Thyroid gland (tissue), 4 donors: ENCODE measurements around the gene ACSF3.

ENCODE experiments used
- POLR2A ChIP-seq, 2 donors: fragments of 450-650 bp; IDR thresholded peaks; one replicate each; pipeline ENCODE4 v1.6.1; 2017; ENCODE audit warnings: antibody characterized with exemption in 2 of 2, mild to moderate bottlenecking in 2 of 2, moderate library complexity in 1 of 2
- TF ChIP-seq, protein P1 (sequence below), 6 experiments: fragments of 200-600 bp in 3 of 6; fragments of 450-650 bp in 3 of 6; sonication (generic) in 3 of 6; IDR thresholded peaks; one replicate each; pipeline ENCODE4 v1.5.1; 2016 to 2019; ENCODE audit warnings: antibody characterized with exemption in 6 of 6, mild to moderate bottlenecking in 2 of 6, inconsistent platforms in 1 of 6, moderate library complexity in 1 of 6

DNA sequence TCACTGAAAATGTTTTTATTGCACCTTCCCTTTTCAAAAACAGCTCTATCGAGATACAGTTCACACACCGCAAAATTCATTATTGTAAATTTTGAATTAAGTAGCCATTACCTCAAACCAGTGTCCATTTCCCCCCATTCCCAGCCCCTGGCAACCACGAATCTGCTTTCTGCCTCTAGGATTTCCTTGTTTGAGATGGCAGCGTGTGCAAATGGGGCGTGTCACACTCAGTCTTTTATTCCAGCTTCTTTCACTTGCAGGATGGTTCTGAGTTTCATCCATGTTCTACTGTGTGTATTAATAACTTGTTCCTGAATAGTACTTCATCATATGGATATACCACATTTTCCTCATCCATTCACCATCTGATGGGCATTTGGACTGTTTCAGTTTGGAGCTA lies 14.8 kb downstream of the ACSF3 start:
- TF ChIP-seq, protein P1, sequence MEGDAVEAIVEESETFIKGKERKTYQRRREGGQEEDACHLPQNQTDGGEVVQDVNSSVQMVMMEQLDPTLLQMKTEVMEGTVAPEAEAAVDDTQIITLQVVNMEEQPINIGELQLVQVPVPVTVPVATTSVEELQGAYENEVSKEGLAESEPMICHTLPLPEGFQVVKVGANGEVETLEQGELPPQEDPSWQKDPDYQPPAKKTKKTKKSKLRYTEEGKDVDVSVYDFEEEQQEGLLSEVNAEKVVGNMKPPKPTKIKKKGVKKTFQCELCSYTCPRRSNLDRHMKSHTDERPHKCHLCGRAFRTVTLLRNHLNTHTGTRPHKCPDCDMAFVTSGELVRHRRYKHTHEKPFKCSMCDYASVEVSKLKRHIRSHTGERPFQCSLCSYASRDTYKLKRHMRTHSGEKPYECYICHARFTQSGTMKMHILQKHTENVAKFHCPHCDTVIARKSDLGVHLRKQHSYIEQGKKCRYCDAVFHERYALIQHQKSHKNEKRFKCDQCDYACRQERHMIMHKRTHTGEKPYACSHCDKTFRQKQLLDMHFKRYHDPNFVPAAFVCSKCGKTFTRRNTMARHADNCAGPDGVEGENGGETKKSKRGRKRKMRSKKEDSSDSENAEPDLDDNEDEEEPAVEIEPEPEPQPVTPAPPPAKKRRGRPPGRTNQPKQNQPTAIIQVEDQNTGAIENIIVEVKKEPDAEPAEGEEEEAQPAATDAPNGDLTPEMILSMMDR (IDR thresholded peaks at IDR 0.05): no peak
- TF ChIP-seq POLR2A (IDR thresholded peaks at IDR 0.05): no peak
